ENCODE results near the gene GALM. TPM values are rescaled to one million over a fixed set of nuclear protein-coding genes. Genes with fewer than 3 reads are reported as not detected.
"Not testable (repeated sequence)": the region's sequence is repeated elsewhere in the genome, so short reads cannot be mapped to it uniquely, and the experiment has no call there.

Gene GALM
- total RNA-seq, 1 experiment from 2014 or later, result 48.7 TPM

- BruUV-seq (replicated peaks), result no TSS peak
- no peaks in the 10 kb centered on the region for H3K4me1 Mint-ChIP-seq (ENCODE audit: low read depth, unreplicated experiment)
- no peak overlapping the region for H3K27ac Mint-ChIP-seq (ENCODE audit: unreplicated experiment)
- ChIA-PET CTCF (no interaction called here), POLR2A (no interaction called here)
- H3K4me3 Mint-ChIP-seq (ENCODE audit: unreplicated experiment), result no peak overlapping the region
- TF ChIP-seq CTCF (IDR thresholded peaks at IDR 0.05; ENCODE audit: insufficient read depth in 1 of 2, low read depth in 1 of 2, low read length in 1 of 2, severe bottlenecking in 1 of 2, unreplicated experiment in 1 of 2), result no peak
- no peaks in the 10 kb centered on the region for H3K27me3 Mint-ChIP-seq (ENCODE audit: insufficient read depth, unreplicated experiment)
- no peaks in the 10 kb centered on the region for H3K36me3 Mint-ChIP-seq (ENCODE audit: insufficient read depth, unreplicated experiment)
- intact Hi-C loops (cut with micrococcal nuclease; ENCODE audit: unreplicated experiment), result no loop called here
- Histone ChIP-seq H3K9me3 (no peaks in the 10 kb centered on the region), H3K4me3 (ENCODE audit: low read depth, low read length) (no peak overlapping the region), H3K36me3 (ENCODE audit: control insufficient read depth, insufficient read depth, low read length) (no peaks in the 10 kb centered on the region), H3K27me3 (replicated peaks; ENCODE audit: control insufficient read depth, insufficient read depth, low read length) (no peaks in the 10 kb centered on the region), H3K4me1 (no peaks in the 10 kb centered on the region)
- DNase-seq, result no peak
- peaks cover 7% of the 10 kb centered on the region for H3K9me3 Mint-ChIP-seq (ENCODE audit: unreplicated experiment)
These were observed 31.2 kb upstream of the GALM start for GRCh38 chr2:38634684-38635083.

- no peak for DNase-seq
- Histone ChIP-seq H3K9me3 (no peaks in the 10 kb centered on the region), H3K4me3 (ENCODE audit: low read depth, low read length) (no peak overlapping the region), H3K27me3 (replicated peaks; ENCODE audit: control insufficient read depth, insufficient read depth, low read length) (no peaks in the 10 kb centered on the region), H3K4me1 (no peaks in the 10 kb centered on the region), H3K36me3 (ENCODE audit: control insufficient read depth, insufficient read depth, low read length) (no peaks in the 10 kb centered on the region)
- TF ChIP-seq CTCF (IDR thresholded peaks at IDR 0.05; ENCODE audit: insufficient read depth in 1 of 2, low read depth in 1 of 2, low read length in 1 of 2, severe bottlenecking in 1 of 2, unreplicated experiment in 1 of 2), result no peak
- Mint-ChIP-seq H3K27me3 (ENCODE audit: insufficient read depth, unreplicated experiment) (no peaks in the 10 kb centered on the region), H3K9me3 (ENCODE audit: unreplicated experiment) (peaks cover 2% of the 10 kb centered on the region), H3K4me3 (ENCODE audit: unreplicated experiment) (no peak overlapping the region), H3K27ac (ENCODE audit: unreplicated experiment) (no peak overlapping the region), H3K4me1 (ENCODE audit: low read depth, unreplicated experiment) (no peaks in the 10 kb centered on the region), H3K36me3 (ENCODE audit: insufficient read depth, unreplicated experiment) (no peaks in the 10 kb centered on the region)
- CTCF ChIA-PET, result no interaction called here
- intact Hi-C loops (cut with micrococcal nuclease; ENCODE audit: unreplicated experiment), result no loop called here
- BruUV-seq (replicated peaks), result no TSS peak
- POLR2A ChIA-PET, result no interaction called here
These were observed 30.8 kb upstream of the GALM start for GRCh38 chr2:38635139-38635538.

GRCh38 chr2:38636069-38636468 lies 29.8 kb upstream of the GALM start:
- Mint-ChIP-seq H3K27me3 (ENCODE audit: insufficient read depth, unreplicated experiment) (no peaks in the 10 kb centered on the region), H3K4me3 (ENCODE audit: unreplicated experiment) (no peak overlapping the region), H3K36me3 (ENCODE audit: insufficient read depth, unreplicated experiment) (no peaks in the 10 kb centered on the region), H3K9me3 (ENCODE audit: unreplicated experiment) (no peaks in the 10 kb centered on the region), H3K4me1 (ENCODE audit: low read depth, unreplicated experiment) (peaks cover 1% of the 10 kb centered on the region), H3K27ac (ENCODE audit: unreplicated experiment) (no peak overlapping the region)
- H3K4me1 ChIP-seq, result no peaks in the 10 kb centered on the region
- intact Hi-C loops (cut with micrococcal nuclease; ENCODE audit: unreplicated experiment), result no loop called here
- H3K27me3 ChIP-seq (replicated peaks; ENCODE audit: control insufficient read depth, insufficient read depth, low read length), result no peaks in the 10 kb centered on the region
- BruUV-seq (replicated peaks), result no TSS peak
- H3K4me3 ChIP-seq (ENCODE audit: low read depth, low read length), result no peak overlapping the region
- H3K36me3 ChIP-seq (ENCODE audit: control insufficient read depth, insufficient read depth, low read length), result no peaks in the 10 kb centered on the region
- ChIA-PET POLR2A (interaction anchor here (1.0 kb wide), 1 partner anchor 115 kb away, joined by 7 read pairs; no protein-coding TSS in a partner anchor), CTCF (interaction anchor here (0.6 kb wide), 1 partner anchor 14 kb away, joined by 5 read pairs; no protein-coding TSS in a partner anchor)
- H3K9me3 ChIP-seq, result no peaks in the 10 kb centered on the region
- DNase-seq, result no peak
- no peak for TF ChIP-seq CTCF (IDR thresholded peaks at IDR 0.05; ENCODE audit: insufficient read depth in 1 of 2, low read depth in 1 of 2, low read length in 1 of 2, severe bottlenecking in 1 of 2, unreplicated experiment in 1 of 2)

GRCh38 chr2:38642373-38643017 lies 23.4 kb upstream of the GALM start:
- H3K27ac Mint-ChIP-seq (ENCODE audit: unreplicated experiment); H3K27me3 ChIP-seq (replicated peaks; ENCODE audit: control insufficient read depth, insufficient read depth, low read length); CTCF ChIA-PET; H3K27me3 Mint-ChIP-seq (ENCODE audit: insufficient read depth, unreplicated experiment); intact Hi-C loops (cut with micrococcal nuclease; ENCODE audit: unreplicated experiment); H3K9me3 ChIP-seq; H3K36me3 ChIP-seq (ENCODE audit: control insufficient read depth, insufficient read depth, low read length); BruUV-seq (replicated peaks); H3K36me3 Mint-ChIP-seq (ENCODE audit: insufficient read depth, unreplicated experiment); DNase-seq; H3K4me3 ChIP-seq (ENCODE audit: low read depth, low read length); H3K4me1 Mint-ChIP-seq (ENCODE audit: low read depth, unreplicated experiment); POLR2A ChIA-PET; H3K4me3 Mint-ChIP-seq (ENCODE audit: unreplicated experiment); H3K9me3 Mint-ChIP-seq (ENCODE audit: unreplicated experiment); H3K4me1 ChIP-seq: not testable (repeated sequence)
